Measurements from ENCODE around the gene VAPB. TPM values are rescaled to one million over a fixed set of nuclear protein-coding genes. Genes with fewer than 3 reads are reported as not detected.

Gene VAPB
- total RNA-seq, 1 experiment from 2014 or later = 65.1 TPM

- Histone ChIP-seq H4K5ac (ENCODE audit: insufficient read length, low read depth, low read length) (no peak overlapping the region), H3K23me2 (ENCODE audit: insufficient read length, low read depth, low read length, poor library complexity, severe bottlenecking) (no peaks in the 10 kb centered on the region), H2BK12ac (ENCODE audit: insufficient read length, low read depth, low read length) (no peak overlapping the region), H3K9me3 (ENCODE audit: control insufficient read depth, low read depth, low read length) (no peaks in the 10 kb centered on the region), H3T11ph (ENCODE audit: low read length) (no peak overlapping the region), H3K27ac (ENCODE audit: insufficient read length, low read depth, low read length) (no peak overlapping the region), H3K4me1 (ENCODE audit: insufficient read depth, low read length) (peaks cover 3% of the 10 kb centered on the region; the same call in 1 of the 2 replicates), H2BK20ac (ENCODE audit: low read depth, low read length, poor library complexity, severe bottlenecking) (no peak overlapping the region), H3K56ac (ENCODE audit: insufficient read length, low read depth, low read length) (no peak overlapping the region), H4K20me1 (ENCODE audit: control insufficient read depth, insufficient read depth, insufficient read length) (no peaks in the 10 kb centered on the region), H2BK5ac (ENCODE audit: insufficient read length, low read length) (no peak overlapping the region), H3K4ac (ENCODE audit: low read depth, low read length) (no peak overlapping the region), H3K14ac (ENCODE audit: insufficient read depth, low read length) (no peak overlapping the region), H3K23ac (ENCODE audit: insufficient read length, low read depth, low read length) (no peak overlapping the region), H2BK15ac (ENCODE audit: low read depth, low read length) (no peak overlapping the region), H4K8ac (replicated peaks; ENCODE audit: insufficient read length, low read depth, low read length) (no peak overlapping the region), H3K4me2 (ENCODE audit: insufficient read depth, insufficient read length, low read length) (no peak overlapping the region), H2BK120ac (ENCODE audit: low read depth, low read length, poor library complexity, severe bottlenecking) (no peak overlapping the region), H3K79me1 (ENCODE audit: insufficient read depth, low read depth, low read length, poor library complexity, severe bottlenecking) (no peaks in the 10 kb centered on the region), H3K79me2 (ENCODE audit: insufficient read depth, low read length) (peaks cover 32% of the 10 kb centered on the region; the same call in 1 of the 2 replicates), H3K27me3 (ENCODE audit: insufficient read depth, low read length) (no peaks in the 10 kb centered on the region), H3K18ac (ENCODE audit: insufficient read length, low read depth, low read length) (no peak overlapping the region), H2AK5ac (ENCODE audit: insufficient read length, low read length) (no peak overlapping the region), H3K9ac (ENCODE audit: extremely low read depth, insufficient read length, low read length) (no peak overlapping the region), H4K91ac (ENCODE audit: insufficient read length, low read depth, low read length) (no peak overlapping the region), H2AFZ (ENCODE audit: low read length) (no peak overlapping the region)
- Mint-ChIP-seq H3K36me3 (ENCODE audit: insufficient read depth in 1 of 3, low read depth in 3 of 3) (peaks cover 0 to 1% (median 0%) of the 10 kb centered on the region in 3 experiments; a peak in 2 of 7 replicates), H3K27me3 (ENCODE audit: low read depth) (no peaks in the 10 kb centered on the region), H3K27ac (no peak overlapping the region), H3K4me3 (no peak overlapping the region), H3K4me1 (peaks cover 31 to 32% of the 10 kb centered on the region in 2 experiments), H3K9me3 (no peaks in the 10 kb centered on the region)
- no peak for DNase-seq
- TF ChIP-seq, protein P1, sequence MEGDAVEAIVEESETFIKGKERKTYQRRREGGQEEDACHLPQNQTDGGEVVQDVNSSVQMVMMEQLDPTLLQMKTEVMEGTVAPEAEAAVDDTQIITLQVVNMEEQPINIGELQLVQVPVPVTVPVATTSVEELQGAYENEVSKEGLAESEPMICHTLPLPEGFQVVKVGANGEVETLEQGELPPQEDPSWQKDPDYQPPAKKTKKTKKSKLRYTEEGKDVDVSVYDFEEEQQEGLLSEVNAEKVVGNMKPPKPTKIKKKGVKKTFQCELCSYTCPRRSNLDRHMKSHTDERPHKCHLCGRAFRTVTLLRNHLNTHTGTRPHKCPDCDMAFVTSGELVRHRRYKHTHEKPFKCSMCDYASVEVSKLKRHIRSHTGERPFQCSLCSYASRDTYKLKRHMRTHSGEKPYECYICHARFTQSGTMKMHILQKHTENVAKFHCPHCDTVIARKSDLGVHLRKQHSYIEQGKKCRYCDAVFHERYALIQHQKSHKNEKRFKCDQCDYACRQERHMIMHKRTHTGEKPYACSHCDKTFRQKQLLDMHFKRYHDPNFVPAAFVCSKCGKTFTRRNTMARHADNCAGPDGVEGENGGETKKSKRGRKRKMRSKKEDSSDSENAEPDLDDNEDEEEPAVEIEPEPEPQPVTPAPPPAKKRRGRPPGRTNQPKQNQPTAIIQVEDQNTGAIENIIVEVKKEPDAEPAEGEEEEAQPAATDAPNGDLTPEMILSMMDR (conservative IDR thresholded peaks at IDR 0.05) = no peak
- no CpG with 5 or more reads among the region's 3 CpGs for WGBS (ENCODE audit: extremely low coverage, insufficient read length, low lambda C conversion rate)
Observed at GRCh38 chr20:58403272-58403671, 14.2 kb downstream of the VAPB start.
